MV-4-11 (cell line): ENCODE data around the gene TCF4.

Experiments used
- DNase-seq: peaks from one replicate; lab custom pipeline; 2025; lab: John Stamatoyannopoulos, UW

The TCF4 gene

DNA sequence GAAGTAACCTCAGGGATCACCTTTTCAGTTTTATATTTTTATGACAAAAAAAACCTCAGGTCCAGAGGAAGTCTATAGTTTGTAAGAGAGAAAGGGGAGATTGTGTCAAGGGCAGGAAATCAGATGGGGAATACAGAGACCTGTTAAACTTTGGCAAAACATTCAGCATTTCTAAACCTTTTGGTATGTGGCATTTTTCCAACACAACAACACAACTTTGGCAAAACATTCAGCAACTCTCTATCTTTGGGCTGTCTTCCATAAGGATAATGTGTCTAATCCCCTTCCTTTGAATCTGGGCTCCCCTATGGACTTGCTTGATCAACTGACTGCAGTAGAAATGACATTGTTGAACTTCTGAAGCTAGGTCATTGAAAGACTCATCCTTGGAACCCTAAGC is 408.2 kb downstream of the TCF4 start:
- no peak for DNase-seq

DNA sequence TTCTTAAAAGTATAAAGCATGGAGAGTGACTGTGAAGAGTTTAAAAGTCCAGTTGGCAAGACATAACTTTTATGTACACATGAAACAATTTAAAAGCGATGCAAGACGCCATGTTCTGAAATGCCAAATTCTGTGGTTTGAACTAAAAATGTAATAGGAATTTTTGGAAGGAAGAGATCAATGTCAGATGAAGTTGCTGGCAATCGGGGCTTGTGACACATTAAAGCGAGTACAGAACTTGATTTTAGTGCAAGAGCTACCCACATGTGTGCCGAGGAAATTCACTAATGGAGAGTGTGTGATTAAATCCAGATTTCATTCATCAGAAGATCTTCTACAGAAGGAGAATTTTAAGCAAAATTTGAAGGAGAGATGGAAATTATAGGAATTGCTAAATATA is 408.6 kb downstream of the TCF4 start:
- no peak for DNase-seq

- DNase-seq: no peak
These were observed 414.7 kb downstream of the TCF4 start for GRCh38 chr18:55173291-55173690.
